Right renal cortex interstitium (tissue), 3 donors: ENCODE measurements around the gene PTK7. TPM values are rescaled to one million over a fixed set of nuclear protein-coding genes. Genes with fewer than 3 reads are reported as not detected.

ENCODE experiments used
- DNase-seq, 3 donors: peaks; one replicate each; pipeline ENCODE4 v3.0.0-alpha.2; 2013; ENCODE audit warnings: low read depth in 3 of 3, low spot score in 2 of 3
- polyA plus RNA-seq, 3 donors: library from polyadenylated mRNA; unstranded; fragments of 120-200 nt; gene quantifications; one replicate each; pipeline ENCODE4 v1.2.1, GENCODE V29; 2013; ENCODE audit not compliant: insufficient read length in 3 of 3

The PTK7 gene
- polyA plus RNA-seq, 3 donors: 223 to 242 (median 227) TPM

DNA sequence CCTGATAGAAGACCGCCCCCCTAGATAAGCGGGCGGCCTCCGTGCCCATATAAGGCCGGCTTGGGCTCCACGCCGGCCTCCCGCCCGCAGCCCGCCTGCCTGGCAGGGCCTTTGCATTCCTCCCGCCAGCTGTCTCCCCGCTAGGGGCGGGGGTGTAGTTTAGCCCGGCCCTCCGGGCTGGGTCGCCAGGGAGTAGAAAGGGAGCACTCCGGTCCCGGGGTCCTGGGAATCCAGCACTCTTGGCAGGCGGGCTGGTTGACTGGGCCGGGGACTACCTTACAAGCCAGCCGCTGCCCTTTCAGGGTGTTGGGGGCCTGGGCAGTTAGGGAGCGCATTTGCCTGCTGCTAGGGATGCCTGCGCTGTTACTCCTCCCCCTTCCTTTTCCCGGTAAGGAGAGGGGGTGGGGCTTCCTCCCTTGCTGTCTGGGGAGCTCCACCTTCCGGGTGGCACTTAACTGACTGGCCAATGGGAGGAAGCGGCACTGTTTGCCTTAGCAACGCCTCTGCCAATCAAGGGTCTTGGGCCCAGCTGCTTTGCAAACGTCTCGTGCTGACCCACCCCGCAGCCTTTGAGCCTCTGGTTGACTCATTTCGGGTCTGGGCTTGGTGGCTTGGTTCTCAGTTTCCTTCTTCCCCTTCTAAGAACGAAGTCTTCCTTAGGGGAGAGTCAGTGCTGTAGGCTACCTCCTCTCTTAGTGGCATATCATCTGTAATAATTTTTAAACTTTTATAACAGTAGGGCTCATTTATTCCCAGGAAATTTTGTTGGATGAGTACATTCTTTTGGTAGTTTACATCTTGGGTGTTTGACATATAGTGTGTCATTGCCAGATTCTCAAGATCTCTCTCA is 98.4 kb downstream of the PTK7 start:
- peak; percentile 96 to 97 (median 97) for DNase-seq

GRCh38 chr6:43175676-43176422 is 99.7 kb downstream of the PTK7 start:
- no peak for DNase-seq

DNA sequence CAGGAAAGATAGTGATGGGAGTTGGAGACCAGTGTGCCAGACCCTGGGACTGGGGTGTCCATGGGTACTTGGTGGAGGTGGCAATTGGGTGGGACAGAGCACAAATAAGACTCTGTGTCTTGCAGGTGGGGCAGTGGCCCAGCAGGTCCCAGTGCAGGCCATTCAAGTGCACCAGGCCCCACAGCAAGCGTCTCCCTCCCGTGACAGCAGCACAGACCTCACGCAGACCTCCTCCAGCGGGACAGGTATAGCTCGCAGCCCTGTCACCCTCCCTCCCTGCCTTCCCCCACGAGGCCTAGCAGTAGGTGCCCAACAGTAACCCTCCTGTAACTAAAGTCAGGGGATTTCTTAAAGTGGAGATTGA is 100.3 kb downstream of the PTK7 start:
- DNase-seq: no peak

GRCh38 chr6:43178150-43178549 is 102.0 kb downstream of the PTK7 start:
- DNase-seq: no peak

GRCh38 chr6:43178951-43179830 is 103.1 kb downstream of the PTK7 start:
- DNase-seq: no peak

DNA sequence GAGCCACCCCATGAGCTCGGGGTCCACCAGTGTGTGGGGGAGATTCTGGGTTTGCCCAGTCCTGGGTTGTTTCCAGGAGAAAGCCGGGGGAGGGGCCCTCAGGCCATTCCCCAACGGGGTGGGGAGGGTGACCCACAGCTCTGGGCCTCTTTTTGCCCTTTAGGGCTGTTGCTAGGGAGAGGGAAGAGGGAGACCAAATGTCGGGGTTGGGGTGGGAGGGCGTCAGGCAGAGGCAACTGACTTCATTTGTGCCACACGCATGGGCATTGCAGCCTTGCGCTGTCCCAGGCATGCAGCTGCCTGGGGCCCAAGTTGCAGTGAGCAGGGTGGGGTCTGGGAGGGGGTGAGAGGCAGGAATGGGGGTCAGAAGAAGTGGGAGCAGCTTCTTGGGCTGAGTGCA is 103.9 kb downstream of the PTK7 start:
- DNase-seq: no peak

- DNase-seq: no peak
Observed at GRCh38 chr6:43180985-43181384, 104.9 kb downstream of the PTK7 start.

DNA sequence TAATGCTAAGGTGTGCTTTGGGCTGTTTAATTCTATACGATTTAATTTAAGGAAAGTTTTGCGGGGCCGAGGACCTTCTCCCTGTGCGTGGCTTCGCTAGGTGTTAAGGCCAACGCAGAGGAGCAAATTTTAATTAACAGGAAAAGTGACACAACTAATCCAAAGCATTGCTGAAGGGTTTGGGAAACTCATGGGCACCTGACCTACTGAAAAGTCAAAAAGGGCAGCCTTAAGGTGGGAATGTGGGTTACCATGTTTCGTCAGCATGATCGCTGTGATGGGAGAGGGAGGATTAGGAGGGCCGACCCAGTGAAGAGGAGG is 105.5 kb downstream of the PTK7 start:
- no peak for DNase-seq

DNA sequence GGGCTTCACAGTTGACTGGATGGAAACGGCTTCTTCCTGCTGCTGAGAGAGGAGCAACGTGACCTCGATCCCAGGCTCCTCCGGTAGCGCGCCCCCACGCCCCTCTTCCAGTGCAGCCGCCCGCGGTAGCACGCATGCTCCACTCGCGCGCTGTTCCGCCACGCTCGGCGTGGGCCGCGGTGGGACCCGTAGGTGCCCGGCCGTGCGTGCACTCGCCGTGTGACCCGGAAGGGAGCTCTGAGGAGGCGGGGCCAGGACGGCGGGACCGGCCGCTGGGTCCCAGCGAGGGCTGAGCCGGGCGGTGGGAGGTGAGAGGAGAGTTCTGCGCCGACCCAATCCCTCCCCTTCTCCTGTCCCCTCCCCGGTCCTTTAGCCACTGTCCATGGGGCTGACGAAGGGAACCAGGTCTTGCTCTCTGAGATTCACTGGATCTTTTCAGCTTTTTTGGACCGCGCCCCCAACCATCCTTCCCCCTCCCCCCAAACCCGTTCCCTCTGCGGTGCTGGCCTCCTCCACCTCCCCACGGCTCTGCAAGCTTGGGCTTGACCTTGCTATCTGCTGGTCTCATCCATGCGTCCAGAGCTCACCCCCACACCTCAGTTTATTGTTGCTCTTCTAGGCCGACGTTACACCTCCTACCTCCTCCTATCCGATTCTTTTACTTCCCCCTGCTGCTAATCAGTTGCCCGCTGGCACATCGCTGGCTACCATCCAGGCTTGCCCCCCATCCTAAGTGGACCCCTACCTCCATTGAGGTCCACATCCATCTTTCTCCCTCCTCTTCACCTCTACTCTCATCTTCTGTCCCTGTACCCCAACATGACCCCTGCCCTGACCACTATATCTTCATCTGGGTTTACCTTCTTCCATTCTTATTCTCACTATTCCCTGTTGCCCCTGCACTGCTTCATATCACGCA is 106.1 kb downstream of the PTK7 start, which contains the start of gene CUL9:
CUL9 (plus strand) TSS at position 255 of the 919 bp plus-strand sequence. CDS start 2,115 bp downstream, outside the sequence.
- DNase-seq: no peak

GRCh38 chr6:43183441-43183840 is 107.3 kb downstream of the PTK7 start:
- no peak for DNase-seq

DNA sequence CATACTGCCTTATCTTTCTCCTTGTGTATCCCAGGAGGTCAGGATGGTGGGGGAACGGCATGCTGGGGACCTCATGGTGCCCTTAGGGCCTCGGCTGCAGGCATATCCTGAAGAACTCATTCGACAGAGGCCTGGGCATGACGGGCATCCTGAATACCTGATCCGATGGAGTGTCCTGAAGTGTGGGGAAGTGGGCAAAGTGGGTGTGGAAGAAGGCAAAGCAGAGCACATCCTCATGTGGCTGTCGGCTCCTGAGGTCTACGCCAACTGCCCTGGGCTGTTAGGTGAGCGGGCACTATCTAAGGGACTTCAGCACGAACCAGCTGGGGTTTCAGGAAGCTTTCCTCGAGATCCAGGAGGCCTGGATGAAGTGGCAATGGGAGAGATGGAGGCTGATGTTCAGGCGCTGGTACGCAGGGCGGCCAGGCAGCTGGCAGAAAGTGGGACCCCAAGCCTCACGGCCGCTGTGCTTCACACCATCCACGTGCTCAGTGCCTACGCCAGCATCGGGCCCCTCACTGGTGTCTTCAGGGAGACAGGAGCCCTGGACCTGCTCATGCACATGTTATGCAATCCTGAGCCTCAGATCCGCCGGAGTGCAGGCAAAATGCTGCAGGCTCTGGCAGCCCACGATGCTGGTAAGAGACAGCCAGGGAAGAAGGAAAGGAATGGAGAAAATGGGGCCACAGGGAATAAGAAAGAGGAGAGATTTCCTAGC is 108.3 kb downstream of the PTK7 start:
- DNase-seq: no peak

- no peak for DNase-seq
Observed at GRCh38 chr6:43185391-43185985, 109.4 kb downstream of the PTK7 start.

DNA sequence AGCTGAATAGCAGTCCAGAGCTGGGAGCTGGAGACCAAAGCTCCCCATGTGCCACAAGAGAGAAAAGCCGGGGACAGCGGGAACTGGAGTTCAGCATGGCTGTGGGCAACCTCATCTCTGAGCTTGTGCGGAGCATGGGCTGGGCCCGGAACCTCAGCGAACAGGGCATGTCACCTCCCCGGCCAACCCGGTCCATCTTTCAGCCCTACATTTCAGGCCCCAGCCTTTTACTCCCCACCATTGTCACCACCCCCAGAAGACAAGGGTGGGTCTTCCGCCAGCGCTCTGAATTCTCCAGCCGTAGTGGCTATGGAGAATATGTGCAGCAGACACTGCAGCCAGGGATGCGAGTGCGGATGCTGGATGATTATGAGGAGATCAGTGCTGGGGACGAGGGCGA is 109.9 kb downstream of the PTK7 start:
- DNase-seq: no peak

DNA sequence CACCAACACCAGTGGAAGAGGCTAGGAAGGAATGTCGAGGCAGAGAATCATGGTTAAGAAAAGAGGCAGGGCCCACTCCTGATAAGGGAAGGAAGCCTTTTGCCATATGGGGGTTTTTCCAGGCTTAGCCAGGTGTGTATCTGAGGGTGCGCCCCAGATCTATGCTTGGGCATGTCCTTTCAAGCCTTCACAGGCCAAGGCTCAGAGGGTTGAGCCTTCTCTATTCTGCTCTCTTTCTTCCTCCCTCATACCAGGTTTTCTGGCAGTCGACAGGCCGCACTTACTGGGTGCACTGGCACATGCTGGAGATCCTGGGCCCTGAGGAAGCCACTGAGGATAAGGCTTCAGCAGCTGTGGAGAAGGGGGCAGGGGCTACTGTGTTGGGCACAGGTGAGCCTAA is 110.6 kb downstream of the PTK7 start:
- no peak for DNase-seq

GRCh38 chr6:43187821-43188220 is 111.7 kb downstream of the PTK7 start:
- no peak for DNase-seq

GRCh38 chr6:43188426-43188825 is 112.3 kb downstream of the PTK7 start:
- DNase-seq: no peak

DNA sequence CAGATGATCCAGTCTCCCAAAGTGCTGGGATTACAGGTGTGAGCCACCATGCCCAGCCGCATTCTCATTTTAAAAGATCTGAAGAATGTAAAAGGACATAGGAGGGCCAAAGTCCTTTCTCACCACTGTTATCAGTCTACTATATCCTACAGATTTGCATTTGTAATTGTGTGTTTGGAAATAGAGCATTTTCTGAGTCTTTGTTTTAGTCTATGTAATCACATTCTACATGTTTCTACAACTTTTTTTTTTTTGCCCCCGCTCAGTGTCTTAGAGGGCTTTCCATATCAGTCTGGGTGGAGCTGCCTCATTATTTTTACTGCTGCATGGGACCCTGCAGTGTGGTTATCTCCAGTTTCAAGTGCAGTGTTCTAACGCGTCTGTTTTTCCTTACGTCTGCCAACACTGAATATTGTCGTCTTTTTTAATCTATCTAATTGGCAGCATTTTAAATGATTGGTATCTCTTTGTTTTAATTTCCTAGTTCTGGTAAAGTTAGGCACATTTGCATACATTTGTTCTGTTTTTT is 113.7 kb downstream of the PTK7 start:
- DNase-seq: no peak

DNA sequence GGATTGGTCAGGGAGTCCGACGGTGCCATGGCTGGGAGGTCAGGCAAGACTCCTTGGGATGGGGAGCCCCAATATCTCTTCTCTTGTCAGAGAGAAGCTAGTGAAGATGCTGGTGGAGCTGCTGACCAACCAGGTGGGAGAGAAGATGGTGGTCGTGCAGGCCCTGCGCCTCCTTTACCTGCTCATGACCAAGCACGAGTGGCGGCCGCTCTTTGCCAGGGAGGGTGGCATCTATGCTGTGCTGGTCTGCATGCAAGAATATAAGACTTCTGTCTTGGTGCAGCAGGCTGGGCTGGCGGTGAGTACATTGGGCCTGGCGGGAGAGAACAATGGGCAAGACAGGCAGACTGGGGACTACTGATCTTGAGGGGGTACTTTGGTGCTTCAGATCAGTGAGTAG is 116.8 kb downstream of the PTK7 start:
- no peak for DNase-seq

DNA sequence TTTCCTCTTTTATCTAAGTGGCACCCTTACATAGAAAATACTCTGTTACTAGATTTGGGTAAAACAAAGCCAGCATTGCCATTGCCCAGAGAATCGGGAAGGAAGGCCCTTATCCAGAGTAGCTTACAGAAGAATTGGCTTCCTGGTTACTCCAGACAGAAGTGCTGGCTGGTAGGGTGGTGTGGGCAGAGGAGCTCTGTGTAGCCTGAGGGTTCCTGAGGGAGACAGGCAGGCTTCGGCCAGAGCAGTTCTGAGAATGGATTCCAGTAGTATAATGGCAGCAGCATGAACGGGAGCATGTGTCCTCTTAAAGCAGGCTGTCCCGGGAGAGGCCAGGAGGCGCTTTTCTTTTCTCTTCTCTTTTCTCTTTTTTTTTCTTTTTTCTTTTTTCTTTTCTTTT is 117.8 kb downstream of the PTK7 start:
- no peak for DNase-seq
